CMK (cell line): ENCODE results near the gene CAPG.

Experiments used
- DNase-seq: peaks from one replicate; pipeline ENCODE4 v3.0.0-alpha.2; 2010; ENCODE audit warnings: low read depth

Gene CAPG

DNA sequence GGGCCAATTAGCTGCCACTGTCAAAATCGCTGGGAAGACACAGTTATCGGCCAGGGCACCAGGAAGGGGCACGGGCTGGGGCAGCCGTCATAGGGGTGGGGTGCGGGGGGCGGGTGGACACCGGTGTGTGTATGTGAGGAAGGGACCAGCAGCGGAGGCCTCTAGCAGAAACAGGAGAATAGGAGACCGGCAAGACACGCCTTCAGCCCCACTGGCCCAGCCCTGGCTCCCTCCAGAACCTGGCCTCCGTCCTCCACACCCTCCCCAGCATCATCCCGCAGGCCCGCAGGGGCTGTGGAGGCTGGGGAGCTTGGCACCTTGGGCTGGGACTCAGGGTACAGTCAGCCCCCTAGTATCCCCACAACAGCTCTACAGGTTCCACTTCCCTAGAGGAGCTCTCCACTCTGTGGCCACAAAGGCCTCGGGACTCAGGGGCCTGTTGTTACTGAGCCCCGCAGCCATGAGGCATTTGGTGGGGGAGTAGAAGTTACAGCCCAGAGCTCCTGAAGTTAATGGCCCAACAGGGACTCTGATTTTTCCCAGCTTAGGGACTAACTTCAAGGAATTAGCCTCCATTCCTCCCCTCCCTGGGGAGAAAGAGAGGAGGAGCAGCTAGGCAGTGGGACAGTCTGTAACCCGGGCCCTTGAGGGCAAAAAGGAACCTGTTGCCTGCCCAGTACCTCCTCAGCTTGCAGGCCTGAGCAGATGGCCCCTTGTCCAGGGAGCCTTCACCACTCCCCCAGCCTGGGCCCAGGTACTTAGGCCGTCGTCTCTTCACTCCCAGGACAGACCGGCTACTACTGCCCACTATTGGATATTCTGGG, 28.2 kb upstream of the CAPG start:
- no peak for DNase-seq

DNA sequence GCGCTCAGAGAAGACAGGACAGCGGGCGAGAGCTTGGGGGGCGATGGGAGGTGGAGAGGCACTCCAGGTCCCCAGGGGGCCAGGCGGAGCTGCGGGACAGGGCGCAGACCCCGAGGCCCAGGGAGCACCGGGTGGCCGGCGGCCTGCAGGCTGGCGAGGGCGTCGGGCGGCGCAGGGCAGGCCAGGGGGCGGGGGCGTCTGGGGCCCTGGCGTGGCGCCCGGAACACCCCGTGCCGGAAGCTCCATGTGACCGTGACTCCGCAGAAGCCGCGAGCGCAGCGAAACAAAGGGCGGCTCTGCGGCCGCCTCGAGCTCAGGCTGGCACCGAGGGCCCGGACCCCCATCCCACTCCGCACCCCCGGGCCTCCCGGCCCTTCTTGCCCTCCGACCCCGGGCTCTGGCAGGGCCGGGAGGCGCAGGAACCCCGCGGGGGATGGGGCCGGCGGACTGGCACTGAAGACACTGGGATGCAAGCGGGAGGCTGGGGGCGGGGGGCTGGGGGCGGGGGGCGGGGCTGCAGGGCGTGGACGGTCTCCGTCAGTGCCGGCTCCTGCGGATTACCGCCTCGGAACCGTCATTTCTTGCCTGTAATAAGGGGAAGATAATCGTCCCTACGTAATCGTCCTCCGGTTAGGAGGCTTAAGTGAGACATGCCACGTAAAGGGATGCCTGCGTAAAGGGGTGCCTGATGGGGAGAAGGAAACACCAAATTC, 27.5 kb upstream of the CAPG start:
- DNase-seq, result peak; percentile 57

DNA sequence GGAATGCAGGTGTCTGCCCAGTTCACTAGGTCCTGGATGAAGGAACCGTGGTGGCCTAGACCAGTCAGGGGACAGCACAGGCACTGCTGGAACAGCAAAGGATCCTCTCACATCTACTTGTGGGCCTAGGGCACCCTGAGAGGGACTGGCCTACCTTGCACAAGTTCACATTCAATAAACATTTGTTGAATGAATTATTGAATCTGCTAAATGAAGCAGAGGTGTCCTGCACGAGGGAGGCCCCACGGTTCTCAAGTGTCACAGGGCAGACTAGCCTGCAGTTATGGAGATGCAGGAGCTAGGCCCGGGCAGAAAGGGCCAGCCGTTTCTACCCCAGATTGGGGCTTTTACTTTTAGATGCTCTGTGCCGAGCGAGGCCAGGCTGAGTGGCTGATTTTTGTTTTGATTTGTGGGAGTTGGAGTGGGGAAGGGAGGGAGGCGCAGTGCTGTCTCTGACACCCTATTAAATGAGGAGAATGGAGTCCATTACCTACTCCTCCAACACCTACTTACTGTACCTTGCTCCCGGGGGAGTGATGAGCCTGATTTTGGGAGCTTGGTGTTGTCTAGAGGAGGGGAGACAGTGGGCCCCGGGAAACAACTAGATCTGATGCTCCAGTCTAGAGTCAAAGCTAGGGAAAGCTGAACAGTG, 26.8 kb upstream of the CAPG start:
- no peak for DNase-seq

DNA sequence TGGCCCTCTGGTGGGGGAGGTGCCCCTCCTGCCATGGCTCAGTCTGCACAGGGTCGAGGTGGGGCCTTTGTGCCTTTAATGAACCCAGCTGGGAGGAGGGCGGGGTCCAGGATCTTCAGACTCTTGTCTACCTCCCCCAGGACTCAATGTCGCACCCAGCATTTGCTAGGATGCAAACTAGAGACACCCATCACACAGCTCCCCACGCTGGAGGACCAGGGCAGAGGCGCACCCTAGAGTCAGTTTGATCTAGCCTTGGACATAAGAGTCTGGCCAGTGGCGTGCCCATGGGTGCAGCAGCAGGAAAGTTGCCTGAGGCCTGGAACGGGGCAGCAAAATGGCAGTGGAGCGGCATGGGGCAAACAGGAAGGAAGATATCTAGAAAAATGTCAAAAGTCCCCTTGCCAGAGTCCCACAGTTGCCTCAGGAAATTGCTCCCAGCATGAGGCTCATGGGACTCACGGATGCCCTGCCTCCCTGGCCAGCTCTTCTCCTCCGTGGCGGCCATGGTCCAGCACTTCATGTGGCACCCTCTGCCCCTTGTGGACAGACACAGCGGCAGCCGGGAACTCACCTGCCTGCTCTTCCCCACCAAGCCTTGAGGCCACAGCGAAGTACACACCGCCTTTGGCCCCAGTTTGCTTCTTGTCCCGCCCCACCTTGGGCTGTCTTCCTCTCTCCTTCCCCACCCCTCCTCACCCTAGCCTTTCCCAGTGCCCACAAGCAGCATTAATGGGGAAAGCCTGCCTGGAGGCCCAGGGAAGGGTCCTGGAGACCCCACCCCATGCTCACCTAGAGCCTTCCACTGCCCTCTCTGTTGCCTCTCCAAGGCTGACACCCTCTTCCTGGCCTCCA, 26.0 kb upstream of the CAPG start:
- no peak for DNase-seq

DNA sequence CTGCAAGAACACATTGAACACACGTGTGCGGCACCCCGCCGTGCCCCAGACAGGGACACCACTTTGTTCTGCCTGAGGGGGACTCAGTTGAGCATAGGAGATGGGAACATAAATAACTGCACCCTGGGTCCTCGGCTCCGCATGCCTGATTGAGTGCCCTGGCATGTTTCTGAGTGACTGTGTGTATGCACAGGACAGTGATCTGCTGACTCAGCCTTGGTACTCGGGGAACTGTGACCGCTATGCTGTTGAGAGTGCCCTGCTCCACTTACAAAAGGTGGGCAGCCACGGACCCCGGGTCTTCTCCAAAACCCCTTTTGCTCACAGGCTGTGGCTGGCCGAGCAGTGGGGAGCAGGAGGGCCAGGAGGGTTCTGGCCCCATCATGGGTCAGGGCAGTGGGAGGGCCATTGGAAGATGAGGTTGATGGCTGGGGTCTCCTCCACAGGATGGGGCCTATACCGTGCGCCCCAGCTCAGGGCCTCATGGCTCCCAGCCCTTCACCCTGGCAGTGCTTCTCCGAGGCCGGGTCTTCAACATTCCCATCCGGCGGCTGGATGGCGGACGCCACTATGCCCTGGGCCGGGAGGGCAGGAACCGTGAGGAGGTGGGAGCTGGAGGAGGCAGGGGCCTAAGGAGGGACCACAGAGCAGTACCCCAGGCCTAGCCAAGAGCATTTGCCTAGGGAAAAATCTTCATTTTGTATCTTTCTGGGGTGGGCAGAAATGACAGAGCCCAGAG, 25.2 kb upstream of the CAPG start:
- no peak for DNase-seq

DNA sequence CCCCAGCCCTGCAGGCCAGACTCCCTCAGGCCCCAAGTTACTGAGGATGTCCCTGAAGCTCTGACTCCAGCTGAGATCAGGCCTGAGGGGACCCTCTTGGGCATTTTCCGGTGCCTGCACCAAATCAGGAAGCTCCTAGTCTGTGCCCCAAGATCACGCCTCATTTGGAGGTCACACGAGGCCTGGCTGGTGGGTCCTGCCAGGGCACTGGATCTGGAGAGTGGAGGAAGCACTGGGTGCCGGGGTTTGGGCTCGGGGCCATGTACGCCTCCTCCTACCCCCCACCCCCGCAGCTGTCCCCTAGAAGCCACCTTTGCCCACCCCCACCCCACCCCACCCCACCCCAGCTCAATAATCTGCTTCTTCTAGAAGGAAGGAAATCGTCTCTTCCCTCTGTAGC, 24.5 kb upstream of the CAPG start:
- DNase-seq, result no peak

DNA sequence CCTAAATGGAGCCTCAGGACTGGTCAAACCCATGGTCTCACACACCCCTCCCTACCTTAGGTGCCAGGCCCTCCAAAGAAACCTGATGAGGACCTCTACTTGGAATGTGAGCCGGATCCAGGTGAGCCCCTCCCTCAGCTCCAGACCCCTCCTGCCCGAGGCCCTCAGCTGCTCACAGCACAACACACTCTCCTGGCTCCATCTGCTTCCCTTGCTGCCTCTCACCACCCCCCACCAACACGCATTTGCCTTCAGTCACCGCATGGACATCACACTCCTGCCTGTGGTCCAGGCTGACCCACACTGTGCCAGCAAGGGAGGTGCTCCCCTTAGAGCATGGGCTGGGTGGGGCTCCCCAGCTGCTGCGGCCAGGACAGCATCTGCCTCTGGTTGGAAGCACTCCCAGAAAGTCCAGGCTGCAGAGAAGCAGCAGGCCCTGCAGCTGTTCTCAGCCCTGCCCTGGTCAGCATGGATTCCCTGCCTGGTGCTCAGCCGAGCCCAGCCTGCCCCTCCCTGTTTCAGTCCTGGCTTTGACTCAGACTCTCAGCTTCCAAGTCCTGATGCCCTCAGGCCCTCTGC, 23.4 kb upstream of the CAPG start:
- no peak for DNase-seq

DNA sequence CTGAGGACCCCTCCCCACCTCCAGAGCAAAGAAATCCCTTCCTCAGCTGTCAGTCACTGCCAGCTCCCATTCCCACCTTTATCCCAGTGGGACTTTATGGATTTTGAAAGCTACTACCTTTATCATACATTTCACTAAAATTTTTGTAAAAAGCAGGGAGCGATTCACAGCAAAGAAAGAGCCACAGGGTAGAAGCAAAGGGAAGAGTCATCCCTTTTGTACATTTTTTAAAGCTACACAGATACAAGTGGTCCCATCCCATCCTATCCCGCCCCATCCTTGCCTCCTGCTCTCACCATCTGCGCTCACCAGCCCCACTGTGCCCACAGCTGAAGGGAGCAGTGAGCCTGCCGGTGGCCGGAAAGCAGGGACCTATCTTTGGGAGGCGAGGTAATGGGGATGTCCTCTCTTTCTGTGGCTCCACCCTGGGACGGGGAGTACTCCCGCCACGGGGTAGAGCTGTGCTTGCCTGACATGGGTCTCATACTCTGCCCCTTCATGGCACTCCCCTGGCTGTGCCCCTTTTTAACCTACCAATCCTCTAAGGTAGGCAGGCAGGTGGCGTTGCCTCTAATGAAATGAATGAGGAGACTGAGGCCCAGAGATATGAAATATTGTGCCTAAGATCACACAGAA, 21.5 kb upstream of the CAPG start:
- no peak for DNase-seq

DNA sequence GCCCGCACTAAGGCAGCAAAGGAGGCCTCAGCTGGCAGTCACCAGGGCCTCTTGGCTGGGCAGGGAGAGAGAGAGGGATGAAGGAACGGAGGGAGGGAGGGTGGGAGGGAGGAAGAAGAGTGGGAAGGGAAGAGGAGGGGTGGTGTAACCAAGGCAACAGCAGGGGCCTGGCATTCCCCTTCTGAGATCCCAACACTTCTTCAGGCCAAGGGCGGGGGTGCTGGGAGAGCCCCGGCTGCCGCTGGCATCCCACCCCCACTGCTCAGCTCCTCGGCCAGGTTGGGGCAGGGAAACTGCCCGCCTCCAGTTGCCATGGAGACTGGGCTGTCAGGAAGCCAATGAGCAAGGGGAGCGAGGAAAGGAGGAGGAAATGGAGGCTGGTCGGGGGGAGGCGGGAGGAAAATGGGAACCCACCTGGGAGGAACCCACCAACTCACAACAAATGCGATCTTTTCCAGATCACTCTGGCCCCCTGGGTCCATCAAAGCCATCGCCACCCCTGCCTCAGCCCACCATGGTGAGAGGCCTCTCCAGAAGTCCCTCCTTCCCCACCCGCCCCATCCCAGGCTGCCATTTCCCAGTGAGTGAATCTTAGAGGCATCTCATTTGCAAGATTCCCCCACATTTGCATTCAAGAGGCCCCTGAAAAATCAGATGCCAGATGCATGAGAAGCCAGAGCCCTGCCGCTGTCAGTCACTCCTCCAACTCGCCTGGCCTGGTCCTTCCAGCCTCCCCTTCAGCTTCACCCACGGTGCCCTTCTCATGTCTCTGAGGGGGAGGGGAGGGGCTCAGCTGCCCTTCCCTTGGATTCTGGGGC, 20.8 kb upstream of the CAPG start:
- no peak for DNase-seq

DNA sequence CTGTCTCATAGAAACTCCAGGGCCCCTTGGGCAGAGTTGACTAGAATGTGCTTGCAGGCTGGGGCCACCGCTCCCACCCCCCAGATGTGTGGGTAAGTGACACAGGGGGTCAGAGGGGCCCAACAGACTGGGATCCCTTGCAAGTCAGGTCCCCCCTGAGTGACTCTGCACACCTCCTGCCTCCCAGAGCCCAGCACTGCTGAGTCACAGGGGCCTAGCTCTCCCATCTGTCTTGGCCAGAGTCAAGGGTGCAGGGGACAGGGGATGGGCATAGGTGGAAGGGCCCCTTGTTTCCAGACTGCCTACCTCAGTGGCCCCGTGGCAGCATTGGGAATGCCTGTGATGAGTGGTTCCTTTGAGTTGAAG, 19.7 kb upstream of the CAPG start:
- DNase-seq, result no peak

DNA sequence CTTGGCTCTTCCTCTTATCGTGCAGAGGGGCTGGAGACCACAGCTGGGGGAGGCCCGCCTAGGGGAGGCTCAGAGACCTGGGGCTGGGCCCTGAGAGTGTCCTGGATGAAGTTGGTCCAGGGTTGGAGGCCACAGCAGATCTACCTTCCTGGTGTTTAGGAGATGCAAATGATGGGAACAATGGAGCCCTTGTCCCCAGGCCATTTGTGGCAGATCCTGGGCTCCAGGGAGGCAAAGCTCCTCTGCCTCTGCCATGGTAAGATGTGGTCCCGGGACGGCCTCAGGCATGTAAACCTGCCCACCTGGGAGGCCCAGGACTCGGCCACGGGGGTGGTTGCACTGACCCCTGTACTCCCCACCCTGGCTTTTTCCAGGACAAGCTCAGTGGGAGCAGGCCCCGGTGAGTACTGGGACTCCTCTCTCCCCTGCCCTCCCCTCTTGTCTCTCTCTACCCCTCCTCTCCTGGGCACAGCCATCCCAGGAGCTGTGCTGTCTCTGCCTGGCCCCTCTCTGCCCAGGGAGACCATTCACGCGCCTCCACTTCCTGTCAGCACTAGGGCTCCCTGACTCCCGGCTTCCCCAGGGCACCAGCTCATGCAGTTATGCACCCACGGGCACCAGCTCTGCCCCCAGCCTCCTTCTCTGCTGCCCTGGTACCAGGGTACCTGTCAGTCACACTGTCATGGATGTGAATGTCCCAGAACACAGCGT, 19.2 kb upstream of the CAPG start:
- no peak for DNase-seq

DNA sequence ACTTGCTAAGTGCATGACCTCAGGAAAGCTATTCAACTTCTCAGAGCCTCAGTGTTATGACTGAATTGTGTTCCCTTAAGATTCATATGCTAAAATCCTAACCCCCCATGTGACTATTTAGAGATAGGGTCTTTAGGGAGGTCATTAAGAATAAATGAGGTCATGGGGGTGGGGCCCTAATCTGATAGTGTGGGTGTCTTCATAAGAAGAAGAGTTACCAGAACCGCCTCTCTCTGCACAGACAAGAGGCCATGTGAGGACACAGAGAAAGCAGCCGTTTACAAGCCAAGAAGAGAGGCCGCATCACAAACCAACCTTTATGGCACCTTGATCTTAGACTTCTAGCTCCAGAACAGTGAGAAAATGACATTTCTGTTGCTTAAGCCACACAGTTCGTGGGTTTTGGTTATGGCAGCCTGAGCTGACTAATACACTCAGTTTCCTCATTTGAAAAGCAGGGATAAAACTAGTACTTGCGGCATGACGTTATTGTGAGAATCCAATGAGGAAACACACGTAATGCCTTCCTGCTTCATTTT, 18.2 kb upstream of the CAPG start:
- no peak for DNase-seq

DNA sequence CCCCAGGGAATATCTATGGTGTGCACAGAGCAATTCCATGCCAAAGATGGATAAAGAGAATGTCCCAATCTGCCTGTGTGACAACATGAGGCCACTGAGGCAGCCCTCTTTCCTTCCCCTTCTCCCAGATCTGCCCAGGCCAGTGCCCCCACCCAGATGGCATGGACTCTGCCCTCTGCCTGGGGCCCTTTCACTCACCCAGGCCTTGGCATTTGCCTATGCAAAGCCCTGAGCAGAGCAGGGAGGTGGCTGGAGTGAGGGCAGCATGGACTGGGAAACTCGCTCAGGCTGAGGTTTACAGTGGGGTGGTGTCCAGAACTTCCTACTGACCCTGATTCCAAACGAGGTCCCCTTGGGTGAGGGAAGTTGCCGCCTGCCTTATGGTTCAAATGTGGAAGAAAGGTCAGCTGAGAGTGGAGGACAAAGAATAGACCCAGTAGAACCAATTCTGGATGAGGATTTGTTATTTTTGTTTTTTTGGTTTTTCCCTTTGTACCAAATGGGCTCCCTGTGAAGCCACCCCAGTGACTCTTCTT, 17.2 kb upstream of the CAPG start:
- DNase-seq, result no peak

DNA sequence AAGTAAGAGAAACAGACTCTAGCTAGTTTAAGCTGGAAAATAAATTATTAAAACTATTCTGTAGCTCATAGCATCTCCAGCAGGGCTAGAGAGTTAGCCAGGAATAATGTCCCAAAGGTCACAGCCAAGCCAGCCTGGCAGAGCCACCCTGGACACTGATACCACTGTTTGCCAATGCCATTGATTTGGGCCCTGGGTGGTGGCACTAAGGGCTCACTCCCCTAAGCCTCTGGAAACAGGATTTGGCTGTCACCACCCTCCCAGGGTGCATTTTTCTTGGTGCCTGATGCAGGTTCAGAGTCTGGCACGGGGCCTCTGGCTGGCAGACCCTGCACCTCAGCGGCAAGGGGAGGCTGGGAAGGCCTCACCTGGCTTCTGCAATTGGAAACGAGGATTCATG, 15.4 kb upstream of the CAPG start:
- no peak for DNase-seq

DNA sequence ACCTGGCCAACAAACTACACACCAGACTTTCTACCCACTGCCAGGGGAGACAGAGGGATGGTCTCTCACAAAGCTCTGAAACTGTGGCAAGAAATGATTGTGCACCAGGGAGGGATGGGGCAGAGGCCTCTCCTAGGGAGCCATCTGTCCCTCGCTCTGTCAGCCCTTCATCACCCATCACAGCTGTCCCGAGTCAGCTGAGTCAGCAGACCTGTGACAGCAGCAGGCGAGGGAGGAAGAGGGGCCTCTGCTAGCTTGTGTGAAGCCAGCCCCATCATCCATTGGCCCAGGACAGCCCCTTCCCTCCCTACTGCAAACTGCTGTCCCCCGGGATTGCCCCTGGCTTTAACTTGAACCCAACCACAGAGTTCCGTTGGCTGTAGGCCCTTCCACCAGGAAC, 13.4 kb upstream of the CAPG start:
- DNase-seq, result no peak

DNA sequence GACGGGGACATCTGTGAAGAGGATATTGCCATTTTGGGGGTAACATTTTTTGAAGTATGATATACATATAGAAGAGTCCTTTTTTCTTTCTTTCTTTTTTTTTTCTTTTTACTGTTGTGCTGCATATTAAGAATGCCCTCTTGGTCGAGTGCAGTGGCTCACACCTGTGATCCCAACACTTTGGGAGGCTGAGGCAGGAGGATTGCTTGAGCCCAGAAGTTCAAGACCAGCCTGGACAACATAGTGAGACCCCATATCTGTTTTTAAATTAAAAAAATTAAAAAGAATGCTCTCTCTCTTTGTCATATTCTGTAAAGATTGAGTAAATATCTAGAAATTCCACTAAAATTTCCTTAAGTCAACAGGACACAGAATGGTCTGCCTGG, 11.9 kb upstream of the CAPG start:
- DNase-seq, result no peak

DNA sequence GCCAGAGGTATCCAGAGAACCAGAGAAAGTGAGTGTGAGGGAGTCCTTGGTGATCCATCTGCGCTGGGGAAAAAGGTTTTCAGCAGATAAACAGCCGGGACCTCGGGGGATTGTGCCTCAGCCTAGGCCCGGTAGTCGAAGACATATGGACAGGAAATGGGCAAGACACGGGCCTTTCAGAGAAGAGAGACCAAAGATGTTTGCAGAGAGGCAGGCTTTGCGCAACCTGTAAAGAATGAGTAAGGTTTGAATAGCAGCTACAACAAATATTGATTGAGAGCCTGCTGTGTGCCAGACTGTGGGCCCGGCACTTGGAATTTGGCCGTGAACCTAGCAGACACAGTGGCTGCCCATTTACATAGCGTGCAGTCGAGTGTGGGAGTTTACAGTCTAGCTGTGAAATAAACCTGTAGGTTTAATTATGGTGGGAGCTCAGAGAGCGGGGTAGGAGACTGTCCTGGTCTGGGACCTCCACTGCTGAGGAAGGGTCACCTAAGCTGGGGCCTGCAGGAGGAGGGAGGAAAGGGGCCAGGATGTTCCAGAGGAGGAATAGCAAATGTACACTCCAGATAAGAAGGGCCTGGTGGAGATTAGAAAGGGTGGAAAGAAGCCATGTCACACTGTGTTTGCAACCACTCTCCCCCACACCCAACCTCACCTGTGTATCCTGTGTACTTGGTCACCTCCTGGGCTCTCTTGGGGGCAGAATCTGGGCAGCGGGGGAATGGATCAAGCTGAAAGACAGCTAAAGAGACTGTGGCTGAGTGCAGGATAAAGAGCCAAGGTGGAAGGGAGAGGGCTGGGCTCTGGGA, 11.3 kb upstream of the CAPG start:
- no peak for DNase-seq
